WTC11 (cell line): ENCODE data around the gene TAOK3. TPM values are rescaled to one million over a fixed set of nuclear protein-coding genes. Genes with fewer than 3 reads are reported as not detected.
A peak's percentile ranks its signal among the peaks of the same experiment; 100 is the strongest.

Experiments used
- ATAC-seq: fragments of 200-7000 bp; cut with Tn5 transposase; 2 replicates; pipeline ENCODE4 v1.10.0; 2021; ENCODE audit warnings: mild to moderate bottlenecking, moderate library complexity
- CTCF ChIA-PET: fragments of 300-600 bp; sonication (Branson Sonifier 250); formaldehyde crosslinking; loops from one replicate; lab custom pipeline; 2021; ENCODE audit warnings: antibody characterized with exemption; lab: Charles Lee
- POLR2A ChIA-PET: fragments of 350-600 bp; sonication (Branson Sonifier 250); formaldehyde crosslinking; loops from one replicate; lab custom pipeline; 2021; ENCODE audit warnings: antibody characterized with exemption; lab: Charles Lee
- DNase-seq: peaks from one replicate; pipeline ENCODE4 v3.0.0; 2021; ENCODE audit warnings: low spot score
- H3K27ac Mint-ChIP-seq: 2 replicates; pipeline ENCODE4 v1.8.0; 2021; ENCODE audit warnings: mixed read lengths
- H3K27me3 Mint-ChIP-seq: 2 replicates; pipeline ENCODE4 v1.8.0; 2021; ENCODE audit warnings: low read depth, mild to moderate bottlenecking, moderate library complexity, mixed read lengths
- H3K36me3 Mint-ChIP-seq: 2 replicates; pipeline ENCODE4 v1.8.0; 2021; ENCODE audit warnings: mixed read lengths
- H3K4me1 Mint-ChIP-seq: 2 replicates; pipeline ENCODE4 v1.8.0; 2022; ENCODE audit warnings: mixed read lengths
- H3K4me3 Mint-ChIP-seq: 2 replicates; pipeline ENCODE4 v1.8.0; 2021; ENCODE audit warnings: mild to moderate bottlenecking, moderate library complexity, mixed read lengths
- H3K9me3 Mint-ChIP-seq: 2 replicates; pipeline ENCODE4 v1.8.0; 2021; ENCODE audit warnings: mixed read lengths
- AFF4 ChIP-seq: sonication (generic); formaldehyde crosslinking; IDR thresholded peaks from 2 replicates; pipeline ENCODE4 v1.8.1; 2023; ENCODE audit warnings: mild to moderate bottlenecking, missing genetic modification reagents, borderline replicate concordance
- GABPB1 ChIP-seq: sonication (generic); formaldehyde crosslinking; IDR thresholded peaks from 2 replicates; pipeline ENCODE4 v1.8.1; 2023; ENCODE audit warnings: mild to moderate bottlenecking, missing genetic modification reagents
- GTF2I ChIP-seq: fragments of 250-450 bp; sonication (Bioruptor Pico); conservative IDR thresholded peaks from 2 replicates; pipeline ENCODE4 v1.4.0; 2021; ENCODE audit warnings: mild to moderate bottlenecking
- HMGA2 ChIP-seq: fragments of 250-450 bp; sonication (Bioruptor Pico); IDR thresholded peaks from 2 replicates; pipeline ENCODE4 v1.4.0; 2021; ENCODE audit warnings: mild to moderate bottlenecking, moderate library complexity
- NR1H2 ChIP-seq: sonication (generic); formaldehyde crosslinking; IDR thresholded peaks from 2 replicates; pipeline ENCODE4 v1.9.0; 2021; ENCODE audit warnings: mild to moderate bottlenecking, moderate library complexity, missing genetic modification reagents
- PRRX2 ChIP-seq: fragments of 250-450 bp; sonication (Bioruptor Pico); IDR thresholded peaks from 2 replicates; pipeline ENCODE4 v1.8.0; 2021; ENCODE audit warnings: mild to moderate bottlenecking
- RELA ChIP-seq: sonication (generic); formaldehyde crosslinking; IDR thresholded peaks from 2 replicates; pipeline ENCODE4 v1.8.1; 2022; ENCODE audit warnings: missing genetic modification reagents, mild to moderate bottlenecking, borderline replicate concordance
- TEAD4 ChIP-seq: sonication (generic); formaldehyde crosslinking; IDR thresholded peaks from 2 replicates; pipeline ENCODE4 v1.8.0; 2022; ENCODE audit warnings: mild to moderate bottlenecking, missing genetic modification reagents
- ZNF121 ChIP-seq: sonication (generic); formaldehyde crosslinking; IDR thresholded peaks from 2 replicates; pipeline ENCODE4 v1.8.0; 2023; ENCODE audit warnings: missing genetic modification reagents
- ZNF396 ChIP-seq: fragments of 250-450 bp; sonication (Bioruptor Pico); IDR thresholded peaks from 2 replicates; pipeline ENCODE4 v1.8.0; 2021; ENCODE audit warnings: mild to moderate bottlenecking, moderate library complexity, borderline replicate concordance
- total RNA-seq: library from RNA; stranded (reverse); gene quantifications from 3 replicates; pipeline ENCODE4 v1.2.3, GENCODE V29; 2021
- TF ChIP-seq, protein P1 (sequence below): sonication (generic); formaldehyde crosslinking; conservative IDR thresholded peaks from 2 replicates; pipeline ENCODE4 v1.8.1; 2023; ENCODE audit warnings: mild to moderate bottlenecking, low read depth, missing genetic modification reagents, moderate library complexity
- TF ChIP-seq, protein P2 (sequence below): fragments of 250-450 bp; sonication (Bioruptor Pico); conservative IDR thresholded peaks from 2 replicates; pipeline ENCODE4 v1.9.0; 2021; ENCODE audit warnings: mild to moderate bottlenecking
- TF ChIP-seq, protein P3 (sequence below): sonication (generic); formaldehyde crosslinking; IDR thresholded peaks from 2 replicates; pipeline ENCODE4 v1.8.0; 2022; ENCODE audit warnings: mild to moderate bottlenecking, missing genetic modification reagents
- TF ChIP-seq, protein P4 (sequence below): sonication (generic); formaldehyde crosslinking; IDR thresholded peaks from 2 replicates; pipeline ENCODE4 v1.8.0; 2022; ENCODE audit warnings: mild to moderate bottlenecking, missing genetic modification reagents

The TAOK3 gene
- total RNA-seq, 1 experiment from 2014 or later: 13.0 TPM

DNA sequence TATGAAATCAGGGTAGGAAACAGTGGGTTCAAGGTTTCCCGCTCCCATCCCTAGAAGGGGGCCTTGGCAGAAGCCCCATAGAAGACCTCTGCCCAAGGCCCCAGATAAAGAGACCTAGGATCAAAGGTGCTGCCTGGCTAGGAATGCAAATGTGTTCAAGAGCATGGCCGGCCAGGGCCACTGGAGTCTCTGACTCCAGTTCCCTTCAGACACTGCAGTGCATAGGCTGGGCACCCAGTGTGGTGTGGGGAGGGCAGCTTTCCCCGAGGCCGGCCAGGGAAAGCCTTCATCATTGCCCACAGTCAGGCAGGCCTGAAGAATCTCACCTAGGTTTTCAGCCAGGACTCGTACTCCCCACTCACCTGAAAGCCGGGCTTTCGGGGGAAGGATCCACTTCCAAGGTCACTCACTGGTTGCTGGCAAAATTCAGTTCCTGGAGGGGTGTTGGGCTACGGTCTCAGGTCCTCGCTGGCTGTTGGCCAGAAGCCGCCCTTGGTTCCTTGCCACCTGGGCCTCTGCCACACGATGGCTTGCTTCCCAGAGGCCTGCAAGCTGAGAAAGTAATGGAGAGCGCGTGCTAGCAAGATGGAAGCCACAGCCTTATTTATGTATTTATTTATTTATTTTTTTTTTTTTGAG, 246.5 kb downstream of the TAOK3 start:
- Mint-ChIP-seq H3K9me3 (peaks cover 8% of the 10 kb centered on the region), H3K27me3 (no peaks in the 10 kb centered on the region), H3K36me3 (peaks cover 14% of the 10 kb centered on the region), H3K4me1 (peaks cover 19% of the 10 kb centered on the region), H3K27ac (peak overlapping the region; percentile 80), H3K4me3 (no peak overlapping the region)
- ATAC-seq (no peak), DNase-seq (no peak)
- ChIA-PET POLR2A (interaction anchor here (0.6 kb wide), 1 partner anchor 1512 kb away, joined by 3 read pairs; no protein-coding TSS in a partner anchor), CTCF (no interaction called here)
- no peak for TF ChIP-seq GTF2I (CRISPR knock-in tag)

GRCh38 chr12:118125743-118126118, 247.0 kb downstream of the TAOK3 start:
- Mint-ChIP-seq H3K9me3 (peaks cover 8% of the 10 kb centered on the region), H3K27me3 (no peaks in the 10 kb centered on the region), H3K4me3 (no peak overlapping the region), H3K36me3 (peaks cover 14% of the 10 kb centered on the region), H3K27ac (no peak overlapping the region), H3K4me1 (peaks cover 23% of the 10 kb centered on the region)
- TF ChIP-seq, protein P1, sequence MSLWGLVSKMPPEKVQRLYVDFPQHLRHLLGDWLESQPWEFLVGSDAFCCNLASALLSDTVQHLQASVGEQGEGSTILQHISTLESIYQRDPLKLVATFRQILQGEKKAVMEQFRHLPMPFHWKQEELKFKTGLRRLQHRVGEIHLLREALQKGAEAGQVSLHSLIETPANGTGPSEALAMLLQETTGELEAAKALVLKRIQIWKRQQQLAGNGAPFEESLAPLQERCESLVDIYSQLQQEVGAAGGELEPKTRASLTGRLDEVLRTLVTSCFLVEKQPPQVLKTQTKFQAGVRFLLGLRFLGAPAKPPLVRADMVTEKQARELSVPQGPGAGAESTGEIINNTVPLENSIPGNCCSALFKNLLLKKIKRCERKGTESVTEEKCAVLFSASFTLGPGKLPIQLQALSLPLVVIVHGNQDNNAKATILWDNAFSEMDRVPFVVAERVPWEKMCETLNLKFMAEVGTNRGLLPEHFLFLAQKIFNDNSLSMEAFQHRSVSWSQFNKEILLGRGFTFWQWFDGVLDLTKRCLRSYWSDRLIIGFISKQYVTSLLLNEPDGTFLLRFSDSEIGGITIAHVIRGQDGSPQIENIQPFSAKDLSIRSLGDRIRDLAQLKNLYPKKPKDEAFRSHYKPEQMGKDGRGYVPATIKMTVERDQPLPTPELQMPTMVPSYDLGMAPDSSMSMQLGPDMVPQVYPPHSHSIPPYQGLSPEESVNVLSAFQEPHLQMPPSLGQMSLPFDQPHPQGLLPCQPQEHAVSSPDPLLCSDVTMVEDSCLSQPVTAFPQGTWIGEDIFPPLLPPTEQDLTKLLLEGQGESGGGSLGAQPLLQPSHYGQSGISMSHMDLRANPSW (CRISPR knock-in tag): no peak
- TF ChIP-seq, protein P2, sequence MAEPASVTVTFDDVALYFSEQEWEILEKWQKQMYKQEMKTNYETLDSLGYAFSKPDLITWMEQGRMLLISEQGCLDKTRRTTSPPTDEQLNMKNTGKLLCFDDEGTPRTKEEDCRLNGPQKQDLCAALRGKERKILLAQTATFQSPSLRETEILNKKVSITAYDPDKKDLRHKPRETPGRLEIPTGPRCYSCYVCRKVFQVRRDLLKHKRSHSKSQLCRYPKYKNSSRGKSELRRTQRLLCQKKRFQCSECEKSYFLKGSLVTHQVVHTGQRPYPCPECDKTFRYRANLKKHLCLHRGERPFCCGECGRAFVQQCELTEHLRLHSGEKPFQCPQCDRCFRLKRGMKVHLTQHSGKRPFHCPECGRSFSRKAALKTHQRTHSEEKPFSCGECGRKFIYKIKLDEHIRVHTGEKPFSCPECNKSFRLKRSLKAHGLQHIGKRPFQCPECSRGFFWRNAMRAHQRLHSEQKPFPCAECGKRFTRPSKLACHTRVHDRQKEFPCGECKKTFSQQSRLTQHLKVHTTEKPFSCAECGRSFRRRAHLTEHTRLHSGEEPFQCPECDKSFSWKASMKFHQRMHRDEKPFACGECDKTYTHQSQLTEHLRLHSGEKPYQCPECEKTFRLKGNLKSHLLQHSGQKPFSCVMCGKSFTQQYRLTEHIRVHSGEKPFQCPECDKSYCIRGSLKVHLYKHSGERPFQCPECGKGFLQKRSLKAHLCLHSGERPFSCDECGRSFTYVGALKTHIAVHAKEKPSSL (CRISPR knock-in tag): no peak
- TF ChIP-seq, protein P3, sequence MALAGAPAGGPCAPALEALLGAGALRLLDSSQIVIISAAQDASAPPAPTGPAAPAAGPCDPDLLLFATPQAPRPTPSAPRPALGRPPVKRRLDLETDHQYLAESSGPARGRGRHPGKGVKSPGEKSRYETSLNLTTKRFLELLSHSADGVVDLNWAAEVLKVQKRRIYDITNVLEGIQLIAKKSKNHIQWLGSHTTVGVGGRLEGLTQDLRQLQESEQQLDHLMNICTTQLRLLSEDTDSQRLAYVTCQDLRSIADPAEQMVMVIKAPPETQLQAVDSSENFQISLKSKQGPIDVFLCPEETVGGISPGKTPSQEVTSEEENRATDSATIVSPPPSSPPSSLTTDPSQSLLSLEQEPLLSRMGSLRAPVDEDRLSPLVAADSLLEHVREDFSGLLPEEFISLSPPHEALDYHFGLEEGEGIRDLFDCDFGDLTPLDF: no peak
- ATAC-seq (no peak), DNase-seq (no peak)
- ChIA-PET CTCF (no interaction called here), POLR2A (interaction anchor here (0.6 kb wide), 1 partner anchor 1513 kb away, joined by 3 read pairs; no protein-coding TSS in a partner anchor)

- CTCF ChIA-PET: no interaction called here
- ATAC-seq: no peak
- TF ChIP-seq GABPB1 (peak; percentile 46; the same call in 1 of the 2 replicates), TEAD4 (no peak), NR1H2 (CRISPR knock-in tag) (no peak)
- H3K4me1 Mint-ChIP-seq: peaks cover 33% of the 10 kb centered on the region
- POLR2A ChIA-PET: no interaction called here
- H3K9me3 Mint-ChIP-seq: peaks cover 8% of the 10 kb centered on the region
- DNase-seq: no peak
- H3K27ac Mint-ChIP-seq: no peak overlapping the region
- peaks cover 11% of the 10 kb centered on the region for H3K36me3 Mint-ChIP-seq
- no peaks in the 10 kb centered on the region for H3K27me3 Mint-ChIP-seq
- no peak overlapping the region for H3K4me3 Mint-ChIP-seq
Observed at GRCh38 chr12:118124333-118124874, 248.3 kb downstream of the TAOK3 start.

- Mint-ChIP-seq H3K27me3 (no peaks in the 10 kb centered on the region), H3K9me3 (no peaks in the 10 kb centered on the region), H3K4me1 (peaks cover 40% of the 10 kb centered on the region), H3K36me3 (0 out of 2 replicates have a peak, but pooled peaks cover 5% of the 10 kb centered on the region), H3K4me3 (no peak overlapping the region), H3K27ac (peak overlapping the region; percentile 76; the same call in 1 of the 2 replicates)
- TF ChIP-seq PRRX2 (CRISPR knock-in tag) (no peak), RELA (no peak), HMGA2 (peak; percentile 71; the same call in 1 of the 2 replicates), AFF4 (CRISPR knock-in tag) (no peak), ZNF121 (CRISPR knock-in tag) (peak; percentile 79), ZNF396 (CRISPR knock-in tag) (no peak)
- TF ChIP-seq, protein P4, sequence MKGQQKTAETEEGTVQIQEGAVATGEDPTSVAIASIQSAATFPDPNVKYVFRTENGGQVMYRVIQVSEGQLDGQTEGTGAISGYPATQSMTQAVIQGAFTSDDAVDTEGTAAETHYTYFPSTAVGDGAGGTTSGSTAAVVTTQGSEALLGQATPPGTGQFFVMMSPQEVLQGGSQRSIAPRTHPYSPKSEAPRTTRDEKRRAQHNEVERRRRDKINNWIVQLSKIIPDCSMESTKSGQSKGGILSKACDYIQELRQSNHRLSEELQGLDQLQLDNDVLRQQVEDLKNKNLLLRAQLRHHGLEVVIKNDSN (CRISPR knock-in tag): no peak
- ChIA-PET CTCF (interaction anchor here (1.8 to 3.7 kb wide), 3 partner anchors 13 to 254 kb away, joined by 4 to 70 read pairs (median 35); partner anchors contain the start of genes PEBP1 and SUDS3), POLR2A (interaction anchor here (0.5 kb wide), 1 partner anchor 77 kb away, joined by 3 read pairs; no protein-coding TSS in a partner anchor)
- ATAC-seq (no peak), DNase-seq (no peak)
Observed at GRCh38 chr12:118122264-118122663, 250.4 kb downstream of the TAOK3 start.
